HS-5 (cell line): Measurements from ENCODE around the gene AATK.

Experiments used
- DNase-seq: peaks from one replicate; pipeline ENCODE4 v3.0.0-alpha.2; 2012; ENCODE audit warnings: low read depth

Gene AATK

DNA sequence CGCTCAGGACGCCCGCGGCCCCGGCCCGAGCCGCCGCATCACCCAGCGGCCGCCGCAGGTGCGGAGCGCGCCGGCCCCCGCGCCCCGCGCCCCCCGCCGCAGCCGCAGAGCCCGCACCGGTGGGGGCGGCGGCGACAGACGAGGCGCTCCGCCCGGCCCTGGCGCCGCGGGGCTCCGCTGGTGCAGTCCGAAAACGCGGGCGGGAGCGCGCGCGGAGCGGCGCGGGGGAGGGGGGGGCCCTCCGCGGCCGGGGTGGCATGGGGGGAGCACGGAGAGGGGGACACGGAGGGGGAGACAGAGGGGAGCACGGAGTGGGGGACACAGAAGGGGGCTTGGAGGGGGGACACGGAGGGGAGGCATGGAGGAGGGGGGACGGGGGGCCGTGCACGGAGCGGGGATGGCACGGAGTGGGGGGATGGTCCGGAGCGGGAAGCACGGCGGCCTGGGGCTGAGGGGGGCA lies at the start of gene AATK:
Gene AATK (minus strand): TSS at position 189 of the 460 bp plus-strand sequence. CDS start 229 bp downstream, outside the sequence.
- no peak for DNase-seq

- no peak for DNase-seq
These were observed 48.0 kb upstream of the AATK start for GRCh38 chr17:81213978-81214377.

DNA sequence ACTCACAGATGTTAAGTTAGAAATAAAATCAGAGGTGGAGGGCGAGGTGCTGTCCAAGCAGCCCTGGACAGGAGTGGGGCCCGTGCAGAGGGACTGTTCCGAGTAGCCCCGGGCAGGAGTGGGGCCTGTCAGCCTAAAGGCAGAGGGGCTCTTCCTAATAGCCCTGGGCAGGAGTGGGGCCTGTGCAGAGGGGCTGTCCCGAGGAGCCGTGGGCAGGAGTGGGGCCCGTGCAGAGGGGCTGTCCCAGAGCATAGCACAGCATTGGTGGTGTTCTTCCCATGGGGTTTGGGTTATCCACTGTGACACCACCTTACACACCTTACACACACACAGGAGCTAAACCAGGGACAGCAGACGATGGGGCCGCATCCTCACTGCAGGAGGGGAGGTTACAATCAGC lies 46.3 kb upstream of the AATK start:
- DNase-seq: no peak

GRCh38 chr17:81210868-81211267 lies 44.8 kb upstream of the AATK start:
- no peak for DNase-seq

DNA sequence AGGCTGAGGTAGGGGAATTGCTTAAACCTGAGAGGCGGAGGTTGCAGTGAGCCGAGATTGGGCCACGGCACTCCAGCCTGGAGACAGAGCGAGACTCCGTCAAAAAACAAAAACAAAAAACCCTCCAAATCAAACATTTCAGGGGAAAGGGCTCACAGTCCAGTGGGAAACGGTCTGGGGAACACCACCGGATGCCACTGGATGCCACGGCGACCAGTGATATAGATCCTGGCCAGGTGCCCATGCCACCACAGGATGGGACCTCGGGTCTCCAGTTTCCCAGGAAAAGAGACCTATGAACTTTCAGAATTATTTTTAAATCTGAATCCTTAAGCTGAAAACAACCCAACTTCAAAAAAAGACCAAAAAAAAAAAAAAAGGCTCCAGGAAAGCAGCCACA lies 44.4 kb upstream of the AATK start:
- DNase-seq: no peak

GRCh38 chr17:81209141-81209540 lies 43.1 kb upstream of the AATK start:
- DNase-seq: no peak

- DNase-seq: no peak
These were observed 42.6 kb upstream of the AATK start for GRCh38 chr17:81208651-81209050.

DNA sequence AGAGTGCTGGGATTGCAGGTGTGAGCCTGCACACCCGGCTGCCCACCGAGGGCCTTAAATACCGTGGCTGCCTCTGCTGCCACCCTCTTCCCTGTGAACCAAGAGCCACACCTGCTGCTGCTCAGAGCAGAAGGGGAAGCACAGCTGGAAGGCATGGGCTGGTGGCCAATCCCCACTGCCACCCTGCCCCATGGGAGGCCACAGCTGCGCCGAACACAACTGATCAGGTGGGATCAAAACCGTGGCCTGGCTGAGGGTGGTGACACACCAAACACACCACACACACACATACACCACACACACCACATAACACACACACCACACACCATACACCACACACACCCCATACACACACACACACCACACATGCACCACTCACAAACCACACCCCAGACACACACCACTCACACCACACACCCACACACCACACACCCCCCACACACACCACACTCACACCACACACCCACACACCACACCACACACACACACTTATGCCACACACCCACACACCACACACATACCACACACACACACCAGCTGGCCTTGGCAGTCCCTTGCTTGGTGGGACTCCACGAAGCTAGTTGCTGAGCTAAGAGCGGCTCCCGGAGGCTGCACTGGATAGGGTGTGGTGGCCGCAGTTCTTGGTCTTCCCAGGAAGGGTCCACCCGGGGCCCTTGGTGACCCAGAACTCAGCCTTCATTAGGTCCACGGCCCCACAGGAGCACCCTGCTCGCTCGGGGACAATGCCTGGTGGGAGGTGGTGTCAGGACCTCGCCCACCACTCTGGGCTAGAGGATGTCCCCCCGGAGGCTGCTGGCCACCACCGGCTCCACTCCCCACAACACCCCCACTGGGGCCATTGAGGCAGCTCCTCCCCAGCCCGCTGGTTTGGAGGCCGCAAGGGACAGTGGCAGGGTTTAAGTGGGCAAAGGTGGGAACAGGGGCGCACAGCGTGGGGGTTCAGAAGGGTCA lies 41.9 kb upstream of the AATK start:
- no peak for DNase-seq

DNA sequence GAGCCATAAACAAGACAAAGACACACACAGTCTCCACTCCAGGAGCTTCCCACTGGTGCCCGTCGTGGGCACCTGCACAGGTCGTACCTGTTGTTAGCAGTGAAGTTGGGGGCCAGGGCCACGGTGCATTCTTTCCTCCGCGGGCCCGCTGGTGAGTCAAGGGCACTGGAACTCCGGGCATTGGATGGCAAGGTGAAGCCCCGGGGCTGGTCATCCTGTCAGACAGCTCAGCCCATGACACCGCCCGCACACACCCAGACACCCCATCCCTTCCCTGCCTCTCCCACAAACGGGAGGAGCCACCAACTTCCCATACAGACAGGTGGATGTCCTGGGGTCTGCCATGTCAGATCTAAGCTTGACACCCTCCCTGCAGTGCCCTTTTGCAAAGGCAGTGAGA lies 40.6 kb upstream of the AATK start:
- no peak for DNase-seq

- DNase-seq: no peak
These were observed 40.1 kb upstream of the AATK start for GRCh38 chr17:81206166-81206565.

GRCh38 chr17:81204578-81204977 lies 38.6 kb upstream of the AATK start:
- no peak for DNase-seq

- no peak for DNase-seq
These were observed 37.1 kb upstream of the AATK start for GRCh38 chr17:81203136-81203535.

DNA sequence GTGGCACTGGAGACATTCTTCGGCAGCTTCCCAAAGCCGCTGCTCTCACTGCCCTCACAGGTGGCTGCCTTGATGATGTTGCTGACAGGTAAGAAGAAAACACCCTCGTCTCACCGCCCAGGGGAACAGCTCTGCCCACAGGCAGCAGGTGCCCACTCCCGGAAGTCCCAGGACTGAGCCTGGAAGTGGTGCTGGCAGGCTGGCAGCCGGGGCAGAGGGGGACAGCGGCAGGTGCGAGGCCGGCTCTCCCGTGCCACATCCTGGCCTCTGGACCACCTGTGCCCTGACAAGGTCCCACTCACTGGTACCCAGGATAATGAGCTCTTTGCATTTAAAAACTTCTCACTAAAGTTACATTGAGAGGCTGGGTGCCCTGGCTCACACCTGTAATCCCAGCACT lies 36.3 kb upstream of the AATK start:
- no peak for DNase-seq

- no peak for DNase-seq
These were observed 34.9 kb upstream of the AATK start for GRCh38 chr17:81200695-81201580.

GRCh38 chr17:81200201-81200600 lies 34.2 kb upstream of the AATK start:
- no peak for DNase-seq

- no peak for DNase-seq
These were observed 33.4 kb upstream of the AATK start for GRCh38 chr17:81199482-81199830.

- DNase-seq: no peak
These were observed 32.9 kb upstream of the AATK start for GRCh38 chr17:81198826-81199481.

DNA sequence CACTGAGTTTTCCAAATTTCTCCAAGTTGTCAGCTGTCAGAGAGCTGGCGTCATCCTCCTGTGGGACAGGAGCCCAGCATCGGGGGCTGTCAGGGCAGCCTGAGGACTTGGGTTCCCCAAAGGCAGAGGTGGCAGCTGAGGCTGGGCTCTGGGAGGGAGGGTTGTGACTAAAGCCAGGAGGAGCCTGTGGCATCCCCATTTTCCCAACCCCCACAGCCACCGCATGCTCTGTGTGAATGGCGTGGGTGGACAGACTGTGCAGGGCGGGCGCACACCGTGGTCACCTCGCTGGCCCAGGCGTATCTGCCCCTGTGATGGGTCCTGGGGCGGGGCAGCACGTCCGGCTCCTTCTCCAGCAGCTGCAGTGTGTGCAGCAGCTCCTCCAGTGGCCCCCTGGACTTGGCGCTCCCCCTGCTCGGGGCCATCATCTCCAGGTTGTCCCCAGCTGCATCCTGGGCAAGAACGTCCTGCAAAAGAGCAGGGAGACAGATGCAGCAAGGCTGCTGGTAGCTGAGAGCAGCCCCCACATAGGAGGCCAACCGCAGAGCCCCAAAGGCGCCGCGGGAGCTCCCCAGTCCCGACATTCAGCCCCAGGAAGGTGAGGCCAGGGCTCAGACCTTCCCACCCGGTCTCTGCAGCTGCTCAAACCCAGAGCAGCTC lies 31.9 kb upstream of the AATK start:
- DNase-seq: no peak

GRCh38 chr17:81197409-81197795 lies 31.4 kb upstream of the AATK start:
- DNase-seq: no peak

DNA sequence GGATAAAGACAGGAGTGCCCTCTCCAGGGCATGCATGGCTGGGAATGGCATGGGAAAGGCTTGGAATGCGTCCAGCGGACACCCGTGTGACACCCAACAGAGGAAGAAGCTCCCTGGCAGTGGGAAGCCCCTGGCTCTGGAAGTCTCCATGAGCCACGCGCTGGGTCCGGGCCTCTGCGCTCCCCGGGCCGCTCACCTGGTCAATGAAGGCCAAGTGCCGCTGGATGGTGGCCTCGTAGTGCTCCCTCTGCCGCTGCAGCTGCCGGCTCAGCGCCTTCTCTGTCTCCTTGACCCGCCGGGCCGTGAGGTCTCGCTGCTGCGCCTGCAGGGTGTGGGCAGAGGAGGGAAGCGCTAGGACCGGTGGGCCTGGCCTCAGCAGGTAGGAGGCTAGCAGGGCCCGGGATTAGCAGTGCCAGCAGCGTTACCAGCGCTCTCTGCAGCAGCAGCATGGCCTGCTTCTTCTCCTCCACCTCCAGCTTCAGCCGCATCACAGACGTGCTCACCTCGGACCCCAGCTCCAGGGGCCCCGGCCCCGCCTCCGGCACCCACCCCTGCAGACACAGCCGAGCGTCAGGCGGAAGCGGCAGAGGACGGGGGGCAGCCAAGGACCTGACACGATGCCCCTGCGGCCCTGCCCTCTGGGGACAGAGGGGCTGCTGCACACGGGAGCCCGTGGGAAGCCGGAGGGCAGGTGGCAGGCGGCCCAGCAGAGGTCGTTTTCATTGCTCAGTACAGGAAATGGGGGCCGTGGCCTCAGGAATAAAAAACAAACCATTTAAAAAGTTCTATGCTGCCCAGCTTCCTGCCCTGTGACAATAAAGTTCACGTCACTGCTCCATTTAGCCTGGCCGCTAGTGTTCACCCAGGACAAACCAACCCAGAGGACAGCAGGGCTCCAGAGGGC lies 30.7 kb upstream of the AATK start:
- no peak for DNase-seq
